Smooth muscle cell (in vitro differentiated cells): ENCODE results near the gene UGT1A10. TPM values are rescaled to one million over a fixed set of nuclear protein-coding genes. Genes with fewer than 3 reads are reported as not detected.
"Not testable (repeated sequence)": the region's sequence is repeated elsewhere in the genome, so short reads cannot be mapped to it uniquely, and the experiment has no call there.

Source experiments
- DNase-seq: peaks from one replicate; lab custom pipeline; 2025; ENCODE audit not compliant: unreplicated experiment; lab: John Stamatoyannopoulos, UW
- H2AFZ ChIP-seq: fragments of 200-600 bp; sonication (generic); 2 replicates; pipeline ENCODE4 v1.6.0; 2016; ENCODE audit warnings: antibody characterized with exemption, low read depth, mild to moderate bottlenecking
- H3F3A ChIP-seq: fragments of 200-600 bp; sonication (generic); 2 replicates; pipeline ENCODE4 v1.6.0; 2017; ENCODE audit warnings: antibody characterized with exemption, low read depth
- H3K27ac ChIP-seq: fragments of 200-600 bp; sonication (generic); 2 replicates; pipeline ENCODE4 v1.5.1; 2016; ENCODE audit warnings: low read depth, mild to moderate bottlenecking
- H3K27me3 ChIP-seq: fragments of 200-600 bp; sonication (generic); 2 replicates; pipeline ENCODE4 v1.6.1; 2016; ENCODE audit warnings: low read depth, mild to moderate bottlenecking
- H3K36me3 ChIP-seq: fragments of 200-600 bp; sonication (generic); 2 replicates; pipeline ENCODE4 v1.5.1; 2016; ENCODE audit warnings: low read depth
- H3K4me1 ChIP-seq: fragments of 200-600 bp; sonication (generic); 2 replicates; pipeline ENCODE4 v1.5.1; 2016; ENCODE audit warnings: low read depth
- H3K4me2 ChIP-seq: fragments of 200-600 bp; sonication (generic); 2 replicates; pipeline ENCODE4 v1.6.0; 2016; ENCODE audit warnings: mild to moderate bottlenecking
- H3K4me3 ChIP-seq: fragments of 200-600 bp; sonication (generic); 2 replicates; pipeline ENCODE4 v1.5.1; 2016; ENCODE audit warnings: mild to moderate bottlenecking
- H3K79me2 ChIP-seq: fragments of 200-600 bp; sonication (generic); 2 replicates; pipeline ENCODE4 v1.6.0; 2016; ENCODE audit warnings: low read depth, mild to moderate bottlenecking
- H3K9ac ChIP-seq: fragments of 200-600 bp; sonication (generic); 2 replicates; pipeline ENCODE4 v1.6.0; 2016; ENCODE audit warnings: low read depth
- H3K9me3 ChIP-seq: fragments of 200-600 bp; sonication (generic); replicated peaks from 2 replicates; pipeline ENCODE4 v1.5.1; 2016; ENCODE audit warnings: low read depth
- H4K20me1 ChIP-seq: fragments of 200-600 bp; sonication (generic); 2 replicates; pipeline ENCODE4 v1.6.0; 2016; ENCODE audit warnings: low read depth
- WGBS: methylation state at CpG from one replicate; pipeline ENCODE4 v1.1.7; 2016; ENCODE audit warnings: low lambda C conversion rate; 5-methylcytosine and 5-hydroxymethylcytosine counted together
- polyA plus RNA-seq: library from polyadenylated mRNA; unstranded; fragments of >200 nt; fragmentation: Nextera tagmentation; extraction: Ambion mirVana; gene quantifications from 2 replicates; pipeline ENCODE4 v1.2.1, GENCODE V29; 2016
- total RNA-seq: library from RNA; depleted of rRNA; stranded (reverse); fragments of >200 nt; gene quantifications from 2 replicates; pipeline ENCODE4 v1.2.3, GENCODE V29; 2014
- TF ChIP-seq, protein P1 (sequence below): fragments of 200-600 bp; sonication (generic); IDR thresholded peaks from 2 replicates; pipeline ENCODE4 v1.5.1; 2017; ENCODE audit warnings: borderline replicate concordance, mild to moderate bottlenecking, antibody characterized with exemption; ENCODE audit not compliant: insufficient read depth, poor library complexity, severe bottlenecking

The UGT1A10 gene
- total and polyA plus RNA-seq, 2 experiments from 2014 or later, result not detected

DNA sequence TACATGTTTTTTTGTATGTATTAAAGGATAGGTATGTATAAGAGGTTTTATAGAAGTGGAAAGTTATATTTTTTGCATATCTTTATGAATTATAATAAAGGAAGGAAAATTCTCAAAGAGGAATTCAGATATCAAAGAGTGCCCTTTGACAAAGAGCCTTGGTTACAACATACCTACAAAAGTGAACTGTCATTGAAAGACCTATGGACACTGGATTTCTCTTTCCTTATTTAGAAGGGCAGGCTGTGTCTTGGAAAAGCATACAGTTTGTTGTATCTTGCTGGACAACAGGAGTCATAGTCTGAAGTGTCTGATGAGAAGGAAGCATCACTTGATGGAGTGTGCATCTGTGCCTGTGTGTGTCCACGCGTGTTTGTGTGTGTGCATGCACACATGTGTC is 15.2 kb downstream of the UGT1A10 start:
- Histone ChIP-seq H2AFZ (no peak overlapping the region), H3K9ac (no peak overlapping the region), H3K4me3 (no peak overlapping the region), H3K27ac (no peak overlapping the region), H3K79me2 (no peaks in the 10 kb centered on the region), H3K9me3 (no peaks in the 10 kb centered on the region), H3K4me1 (no peaks in the 10 kb centered on the region), H3K36me3 (no peaks in the 10 kb centered on the region), H4K20me1 (no peaks in the 10 kb centered on the region), H3F3A (no peaks in the 10 kb centered on the region), H3K4me2 (no peak overlapping the region), H3K27me3 (no peaks in the 10 kb centered on the region)
- DNase-seq, result no peak
- WGBS, result 95% methylated on average over 2 of the region's 2 CpGs
- TF ChIP-seq, protein P1, sequence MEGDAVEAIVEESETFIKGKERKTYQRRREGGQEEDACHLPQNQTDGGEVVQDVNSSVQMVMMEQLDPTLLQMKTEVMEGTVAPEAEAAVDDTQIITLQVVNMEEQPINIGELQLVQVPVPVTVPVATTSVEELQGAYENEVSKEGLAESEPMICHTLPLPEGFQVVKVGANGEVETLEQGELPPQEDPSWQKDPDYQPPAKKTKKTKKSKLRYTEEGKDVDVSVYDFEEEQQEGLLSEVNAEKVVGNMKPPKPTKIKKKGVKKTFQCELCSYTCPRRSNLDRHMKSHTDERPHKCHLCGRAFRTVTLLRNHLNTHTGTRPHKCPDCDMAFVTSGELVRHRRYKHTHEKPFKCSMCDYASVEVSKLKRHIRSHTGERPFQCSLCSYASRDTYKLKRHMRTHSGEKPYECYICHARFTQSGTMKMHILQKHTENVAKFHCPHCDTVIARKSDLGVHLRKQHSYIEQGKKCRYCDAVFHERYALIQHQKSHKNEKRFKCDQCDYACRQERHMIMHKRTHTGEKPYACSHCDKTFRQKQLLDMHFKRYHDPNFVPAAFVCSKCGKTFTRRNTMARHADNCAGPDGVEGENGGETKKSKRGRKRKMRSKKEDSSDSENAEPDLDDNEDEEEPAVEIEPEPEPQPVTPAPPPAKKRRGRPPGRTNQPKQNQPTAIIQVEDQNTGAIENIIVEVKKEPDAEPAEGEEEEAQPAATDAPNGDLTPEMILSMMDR, result no peak

DNA sequence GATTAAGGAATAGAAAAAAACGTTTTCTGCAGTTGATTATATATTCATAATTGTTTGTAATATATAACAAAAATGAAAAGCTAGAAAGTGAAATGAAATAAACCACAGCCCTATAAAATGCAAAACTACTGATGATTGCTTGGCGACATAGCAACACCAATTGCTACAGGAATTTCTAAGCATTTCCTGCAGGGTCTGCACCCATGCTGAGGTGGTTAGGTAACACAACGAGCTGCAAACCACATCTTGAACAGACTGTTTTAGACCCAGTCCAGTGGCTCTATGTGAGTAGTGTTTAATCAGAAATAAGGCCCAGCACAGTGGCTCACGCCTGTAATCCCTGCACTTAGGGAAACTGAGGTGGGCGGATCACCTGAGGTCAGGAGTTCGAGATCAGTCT is 18.3 kb downstream of the UGT1A10 start:
- Histone ChIP-seq H3K4me2 (no peak overlapping the region), H3K4me1 (no peaks in the 10 kb centered on the region), H3K9ac (no peak overlapping the region), H3K9me3 (no peaks in the 10 kb centered on the region), H3K4me3 (no peak overlapping the region), H3K27me3 (peaks cover 5% of the 10 kb centered on the region), H3F3A (no peaks in the 10 kb centered on the region), H4K20me1 (no peaks in the 10 kb centered on the region), H3K27ac (no peak overlapping the region), H2AFZ (no peak overlapping the region), H3K36me3 (no peaks in the 10 kb centered on the region), H3K79me2 (no peaks in the 10 kb centered on the region)
- TF ChIP-seq, protein P1, result no peak
- WGBS, result 73% methylated on average over 6 of the region's 6 CpGs
- no peak for DNase-seq

DNA sequence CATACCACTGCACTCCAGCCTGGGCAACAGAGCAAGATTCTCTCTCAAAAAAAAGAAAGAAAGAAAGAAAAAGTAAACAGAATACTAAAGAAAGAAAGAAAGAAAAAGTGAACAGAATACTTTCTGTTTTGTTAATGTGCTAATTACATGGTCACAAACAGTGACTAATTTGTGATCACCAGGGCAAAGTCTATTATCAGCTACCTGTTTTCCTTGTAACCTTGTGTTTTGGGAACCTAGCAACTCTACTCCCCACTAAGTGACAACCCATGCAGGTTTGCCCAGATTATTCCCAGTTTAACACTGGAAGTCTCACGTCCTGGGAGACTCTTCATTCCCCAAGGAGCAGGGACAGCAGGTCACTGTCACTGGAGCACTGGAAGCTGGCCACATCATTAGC is 18.8 kb downstream of the UGT1A10 start:
- no peak for DNase-seq
- H3K4me1 ChIP-seq, result no peaks in the 10 kb centered on the region
- H3K9ac ChIP-seq, result no peak overlapping the region
- H3F3A ChIP-seq, result no peaks in the 10 kb centered on the region
- peaks cover 5% of the 10 kb centered on the region for H3K27me3 ChIP-seq
- WGBS, result 68% methylated on average over 1 of the region's 1 CpG
- TF ChIP-seq, protein P1, result no peak
- no peak overlapping the region for H3K4me3 ChIP-seq
- H2AFZ ChIP-seq, result no peak overlapping the region
- H3K79me2 ChIP-seq, result no peaks in the 10 kb centered on the region
- H3K27ac ChIP-seq, result no peak overlapping the region
- H3K9me3 ChIP-seq, result no peaks in the 10 kb centered on the region
- no peaks in the 10 kb centered on the region for H3K36me3 ChIP-seq
- no peak overlapping the region for H3K4me2 ChIP-seq
- H4K20me1 ChIP-seq, result no peaks in the 10 kb centered on the region

DNA sequence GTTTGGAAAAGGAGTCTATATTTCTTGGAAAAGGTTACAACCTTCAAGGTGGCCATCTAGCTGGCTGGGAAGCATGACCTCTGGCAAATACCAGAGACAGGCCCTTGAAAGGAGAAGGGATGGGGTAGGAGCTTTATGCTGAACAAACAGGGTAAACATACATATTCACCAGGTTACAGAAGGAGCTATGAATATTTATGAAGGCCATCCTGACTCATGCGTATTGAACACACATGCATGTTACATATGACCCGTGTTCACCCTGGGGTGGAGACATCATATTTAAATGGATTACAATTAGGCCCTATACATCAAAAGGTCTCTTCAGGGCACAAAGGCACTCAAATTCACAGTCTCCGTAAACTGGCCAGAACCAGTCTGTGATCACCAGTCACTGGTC is 19.7 kb downstream of the UGT1A10 start:
- H3F3A ChIP-seq, H3K9ac ChIP-seq, H3K27me3 ChIP-seq, H3K9me3 ChIP-seq, H3K4me1 ChIP-seq, DNase-seq, H3K79me2 ChIP-seq, H2AFZ ChIP-seq, H3K4me2 ChIP-seq, H4K20me1 ChIP-seq, H3K36me3 ChIP-seq, H3K27ac ChIP-seq, H3K4me3 ChIP-seq: not testable (repeated sequence)
- WGBS, result 98% methylated on average over 3 of the region's 3 CpGs
